ENCODE data around the gene ITGA8.
A peak's percentile ranks its signal among the peaks of the same experiment; 100 is the strongest.

The ITGA8 gene

GRCh38 chr10:15723803-15724202 is 4.1 kb upstream of the ITGA8 start:
- TF ChIP-seq Cebpa-rat (IDR thresholded peaks at IDR 0.05), result no peak
- Histone ChIP-seq H3K4me2 (peak overlapping the region in 2 of 11 experiments; percentile 0 to 2; a peak in 1 of 22 replicates), H3K4me3 (no peak overlapping the region), H3K4me1 (peaks cover 0 to 44% (median 24%) of the 10 kb centered on the region in 10 experiments; a peak in 15 of 20 replicates), H4K20me1 (no peaks in the 10 kb centered on the region), H3K9me3 (replicated peaks in 1 of 11) (no peaks in the 10 kb centered on the region), H3K27me3 (peaks cover 0 to 15% (median 0%) of the 10 kb centered on the region in 11 experiments; a peak in 5 of 22 replicates), H3K36me3 (no peaks in the 10 kb centered on the region), H3K9ac (no peak overlapping the region), H3K27ac (no peak overlapping the region)

- peaks cover 0 to 2% (median 0%) of the 10 kb centered on the region in 11 experiments; a peak in 2 of 22 replicates for H3K36me3 ChIP-seq
- H3K4me2 ChIP-seq, result peak overlapping the region in 9 of 11 experiments; percentile 71 to 99 (median 90); a peak in 18 of 22 replicates
- no peak for TF ChIP-seq Cebpa-rat (IDR thresholded peaks at IDR 0.05)
- H3K9me3 ChIP-seq (replicated peaks in 1 of 11), result no peaks in the 10 kb centered on the region
- H3K4me1 ChIP-seq, result peaks cover 6 to 64% (median 46%) of the 10 kb centered on the region in 10 experiments; a peak in 19 of 20 replicates
- H3K4me3 ChIP-seq, result peak overlapping the region in 2 of 10 experiments; percentile 84 to 88; a peak in 1 of 20 replicates
- H3K27ac ChIP-seq, result no peak overlapping the region
- peaks cover 0 to 24% (median 0%) of the 10 kb centered on the region in 11 experiments; a peak in 5 of 22 replicates for H3K27me3 ChIP-seq
- no peaks in the 10 kb centered on the region for H4K20me1 ChIP-seq
- no peak overlapping the region for H3K9ac ChIP-seq
Observed at GRCh38 chr10:15720635-15721287, 1.0 kb upstream of the ITGA8 start.

GRCh38 chr10:15719049-15719898 is 448 bp downstream of the ITGA8 start:
- no peak for TF ChIP-seq Cebpa-rat (IDR thresholded peaks at IDR 0.05)
- peak overlapping the region; percentile 77 to 100 (median 92) for H3K4me2 ChIP-seq
- peaks cover 6 to 65% (median 52%) of the 10 kb centered on the region in 10 experiments; a peak in 19 of 20 replicates for H3K4me1 ChIP-seq
- peaks cover 0 to 24% (median 0%) of the 10 kb centered on the region in 11 experiments; a peak in 5 of 22 replicates for H3K27me3 ChIP-seq
- H3K4me3 ChIP-seq, result peak overlapping the region; percentile 52 to 89 (median 79)
- H3K27ac ChIP-seq, result peak overlapping the region in 7 of 11 experiments; percentile 24 to 46 (median 36); a peak in 10 of 22 replicates
- H4K20me1 ChIP-seq, result no peaks in the 10 kb centered on the region
- peak overlapping the region in 10 of 11 experiments; percentile 37 to 81 (median 72); a peak in 20 of 22 replicates for H3K9ac ChIP-seq
- peaks cover 0 to 16% (median 0%) of the 10 kb centered on the region in 11 experiments; a peak in 3 of 22 replicates for H3K36me3 ChIP-seq
- no peaks in the 10 kb centered on the region for H3K9me3 ChIP-seq (replicated peaks in 1 of 11)

- Histone ChIP-seq H3K36me3 (peaks cover 0 to 22% (median 0%) of the 10 kb centered on the region in 11 experiments; a peak in 3 of 22 replicates), H3K9me3 (replicated peaks in 1 of 11) (no peaks in the 10 kb centered on the region), H3K27ac (peak overlapping the region in 7 of 11 experiments; percentile 1 to 40 (median 31); a peak in 12 of 22 replicates), H3K27me3 (peaks cover 0 to 24% (median 0%) of the 10 kb centered on the region in 11 experiments; a peak in 5 of 22 replicates), H3K9ac (peak overlapping the region in 9 of 11 experiments; percentile 37 to 81 (median 74); a peak in 18 of 22 replicates), H3K4me2 (peak overlapping the region; percentile 77 to 100 (median 92)), H4K20me1 (no peaks in the 10 kb centered on the region), H3K4me3 (peak overlapping the region; percentile 52 to 89 (median 79)), H3K4me1 (peaks cover 6 to 70% (median 56%) of the 10 kb centered on the region in 10 experiments; a peak in 19 of 20 replicates)
- TF ChIP-seq Cebpa-rat (IDR thresholded peaks at IDR 0.05), result no peak
Observed at GRCh38 chr10:15718694-15719048, 1.1 kb downstream of the ITGA8 start.

GRCh38 chr10:15715619-15716227 is 4.0 kb downstream of the ITGA8 start:
- Histone ChIP-seq H3K36me3 (peaks cover 0 to 51% (median 0%) of the 10 kb centered on the region in 11 experiments; a peak in 8 of 22 replicates), H3K4me2 (peak overlapping the region in 8 of 11 experiments; percentile 15 to 95 (median 72); a peak in 14 of 22 replicates), H3K27ac (no peak overlapping the region), H3K4me3 (peak overlapping the region in 2 of 10 experiments; percentile 49 to 89; a peak in 4 of 20 replicates), H3K27me3 (peaks cover 0 to 24% (median 0%) of the 10 kb centered on the region in 11 experiments; a peak in 5 of 22 replicates), H4K20me1 (no peaks in the 10 kb centered on the region), H3K4me1 (peaks cover 20 to 69% (median 52%) of the 10 kb centered on the region in 10 experiments), H3K9ac (peak overlapping the region in 2 of 11 experiments; percentile 11 to 35; a peak in 2 of 22 replicates), H3K9me3 (replicated peaks in 1 of 11) (no peaks in the 10 kb centered on the region; a peak in 1 of 22 replicates)
- no peak for TF ChIP-seq Cebpa-rat (IDR thresholded peaks at IDR 0.05)

GRCh38 chr10:15714847-15715246 is 4.9 kb downstream of the ITGA8 start:
- Histone ChIP-seq H3K4me1 (peaks cover 20 to 63% (median 46%) of the 10 kb centered on the region in 10 experiments), H3K27ac (no peak overlapping the region), H3K4me2 (peak overlapping the region in 8 of 11 experiments; percentile 15 to 95 (median 72); a peak in 14 of 22 replicates), H3K9me3 (replicated peaks in 1 of 11) (no peaks in the 10 kb centered on the region; a peak in 1 of 22 replicates), H4K20me1 (no peaks in the 10 kb centered on the region), H3K27me3 (peaks cover 0 to 18% (median 0%) of the 10 kb centered on the region in 11 experiments; a peak in 5 of 22 replicates), H3K9ac (no peak overlapping the region), H3K36me3 (peaks cover 0 to 58% (median 0%) of the 10 kb centered on the region in 11 experiments; a peak in 9 of 22 replicates), H3K4me3 (peak overlapping the region in 2 of 10 experiments; percentile 49 to 89; a peak in 2 of 20 replicates)
- TF ChIP-seq Cebpa-rat (IDR thresholded peaks at IDR 0.05), result no peak

- TF ChIP-seq Cebpa-rat (IDR thresholded peaks at IDR 0.05), result no peak
- H3K27ac ChIP-seq, result no peak overlapping the region
- no peak overlapping the region for H3K4me3 ChIP-seq
- H3K9me3 ChIP-seq (replicated peaks in 1 of 11), result no peaks in the 10 kb centered on the region; a peak in 2 of 22 replicates
- 0 out of 22 replicates have a peak, but pooled peaks cover 0 to under 1% (median 0%) of the 10 kb centered on the region in 11 experiments for H3K27me3 ChIP-seq
- peak overlapping the region in 10 of 11 experiments; percentile 10 to 95 (median 40); a peak in 15 of 22 replicates for H3K4me2 ChIP-seq
- H4K20me1 ChIP-seq, result no peaks in the 10 kb centered on the region
- peaks cover 11 to 55% (median 45%) of the 10 kb centered on the region in 10 experiments; a peak in 19 of 20 replicates for H3K4me1 ChIP-seq
- H3K9ac ChIP-seq, result no peak overlapping the region
- H3K36me3 ChIP-seq, result peaks cover 0 to 78% (median 7%) of the 10 kb centered on the region in 11 experiments; a peak in 10 of 22 replicates
Observed at GRCh38 chr10:15712883-15713282, 6.8 kb downstream of the ITGA8 start.

- peaks cover 0 to 11% (median 0%) of the 10 kb centered on the region in 11 experiments; a peak in 6 of 22 replicates for H3K9me3 ChIP-seq (replicated peaks in 1 of 11)
- no peaks in the 10 kb centered on the region for H3K27me3 ChIP-seq
- no peaks in the 10 kb centered on the region for H4K20me1 ChIP-seq
- H3K4me1 ChIP-seq, result peaks cover 11 to 31% (median 29%) of the 10 kb centered on the region in 10 experiments; a peak in 19 of 20 replicates
- peaks cover 0 to 97% (median 25%) of the 10 kb centered on the region in 11 experiments; a peak in 14 of 22 replicates for H3K36me3 ChIP-seq
- no peak overlapping the region for H3K4me3 ChIP-seq
- TF ChIP-seq Cebpa-rat (IDR thresholded peaks at IDR 0.05), result no peak
- no peak overlapping the region for H3K9ac ChIP-seq
- no peak overlapping the region for H3K4me2 ChIP-seq
- no peak overlapping the region for H3K27ac ChIP-seq
Observed at GRCh38 chr10:15710455-15710854, 9.3 kb downstream of the ITGA8 start.
